HL-60 (cell line): ENCODE data around the gene EPPIN.

Experiments used
- DNase-seq, 2 experiments: peaks; one replicate each; pipeline ENCODE4 v3.0.0-alpha.2; 2010 to 2020; ENCODE audit warnings: low read depth in 1 of 2, low spot score in 1 of 2
- H3K27ac ChIP-seq: fragments of 250-450 bp; sonication (Bioruptor Pico); replicated peaks from 2 replicates; pipeline ENCODE4 v1.5.1; 2020; ENCODE audit warnings: mild to moderate bottlenecking, moderate library complexity
- H3K27me3 ChIP-seq: fragments of 250-450 bp; sonication (Bioruptor Pico); 2 replicates; pipeline ENCODE4 v1.5.1; 2021; ENCODE audit warnings: mild to moderate bottlenecking, moderate library complexity; ENCODE audit not compliant: insufficient read depth, poor library complexity, severe bottlenecking
- H3K4me3 ChIP-seq: replicated peaks from 2 replicates; pipeline ENCODE4 v1.5.1; 2011; ENCODE audit warnings: mild to moderate bottlenecking, control low read depth, low read length; ENCODE audit not compliant: insufficient read depth
- CTCF ChIP-seq: IDR thresholded peaks from one replicate; pipeline ENCODE4 v1.5.1; 2011; ENCODE audit warnings: low read length, control low read depth, inconsistent platforms; ENCODE audit not compliant: insufficient read depth
- GABPA ChIP-seq: IDR thresholded peaks from 2 replicates; pipeline ENCODE4 v1.6.1; 2012; ENCODE audit warnings: low read depth
- POLR2AphosphoS5 ChIP-seq: IDR thresholded peaks from 2 replicates; pipeline ENCODE4 v1.6.1; 2012; ENCODE audit warnings: low read depth
- REST ChIP-seq: IDR thresholded peaks from 2 replicates; pipeline ENCODE4 v1.6.1; 2012; ENCODE audit warnings: low read depth; ENCODE audit not compliant: insufficient replicate concordance
- SPI1 ChIP-seq: IDR thresholded peaks from 2 replicates; pipeline ENCODE4 v1.6.1; 2012; ENCODE audit warnings: low read depth, mild to moderate bottlenecking, borderline replicate concordance

Gene EPPIN

GRCh38 chr20:45508068-45508886 is 38.9 kb downstream of the EPPIN start:
- TF ChIP-seq REST (no peak), POLR2AphosphoS5 (no peak), GABPA (no peak), CTCF (no peak), SPI1 (no peak)
- no peak overlapping the region for H3K27ac ChIP-seq
- DNase-seq, result no peak
- H3K27me3 ChIP-seq, result no peaks in the 10 kb centered on the region
- no peak overlapping the region for H3K4me3 ChIP-seq

- no peak for TF ChIP-seq POLR2AphosphoS5
- TF ChIP-seq GABPA, result no peak
- TF ChIP-seq REST, result no peak
- no peak for TF ChIP-seq SPI1
- TF ChIP-seq CTCF, result no peak
- DNase-seq, result no peak
- Histone ChIP-seq H3K27ac (no peak overlapping the region), H3K4me3 (no peak overlapping the region), H3K27me3 (no peaks in the 10 kb centered on the region)
These were observed 40.0 kb downstream of the EPPIN start for GRCh38 chr20:45507011-45507820.

DNA sequence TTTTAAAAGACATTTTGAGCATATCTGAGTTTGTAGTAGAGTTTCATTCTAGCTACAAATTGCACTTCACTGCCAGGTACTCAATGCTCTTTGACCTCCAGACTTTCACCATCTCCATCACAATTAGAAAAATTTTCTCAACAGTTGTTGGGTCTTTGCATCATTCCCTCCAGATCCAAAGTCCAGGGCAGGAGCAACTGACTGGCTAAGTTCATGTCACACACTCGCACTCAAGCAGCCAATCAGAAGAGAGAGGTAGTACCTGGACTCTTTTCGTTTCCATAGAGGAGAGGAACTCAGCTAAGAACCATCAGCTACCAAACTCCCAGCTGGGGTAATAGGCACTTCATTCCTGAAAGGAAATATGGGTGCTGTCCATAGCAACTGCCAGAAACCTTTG is 40.8 kb downstream of the EPPIN start:
- DNase-seq, result no peak
- H3K27ac ChIP-seq, result no peak overlapping the region
- H3K27me3 ChIP-seq, result no peaks in the 10 kb centered on the region
- no peak for TF ChIP-seq SPI1
- TF ChIP-seq REST, result no peak
- TF ChIP-seq GABPA, result no peak
- no peak for TF ChIP-seq CTCF
- TF ChIP-seq POLR2AphosphoS5, result no peak
- no peak overlapping the region for H3K4me3 ChIP-seq
